ENCODE measurements around the gene RGL3.
"Not testable (repeated sequence)": the region's sequence is repeated elsewhere in the genome, so short reads cannot be mapped to it uniquely, and the experiment has no call there.

The RGL3 gene

DNA sequence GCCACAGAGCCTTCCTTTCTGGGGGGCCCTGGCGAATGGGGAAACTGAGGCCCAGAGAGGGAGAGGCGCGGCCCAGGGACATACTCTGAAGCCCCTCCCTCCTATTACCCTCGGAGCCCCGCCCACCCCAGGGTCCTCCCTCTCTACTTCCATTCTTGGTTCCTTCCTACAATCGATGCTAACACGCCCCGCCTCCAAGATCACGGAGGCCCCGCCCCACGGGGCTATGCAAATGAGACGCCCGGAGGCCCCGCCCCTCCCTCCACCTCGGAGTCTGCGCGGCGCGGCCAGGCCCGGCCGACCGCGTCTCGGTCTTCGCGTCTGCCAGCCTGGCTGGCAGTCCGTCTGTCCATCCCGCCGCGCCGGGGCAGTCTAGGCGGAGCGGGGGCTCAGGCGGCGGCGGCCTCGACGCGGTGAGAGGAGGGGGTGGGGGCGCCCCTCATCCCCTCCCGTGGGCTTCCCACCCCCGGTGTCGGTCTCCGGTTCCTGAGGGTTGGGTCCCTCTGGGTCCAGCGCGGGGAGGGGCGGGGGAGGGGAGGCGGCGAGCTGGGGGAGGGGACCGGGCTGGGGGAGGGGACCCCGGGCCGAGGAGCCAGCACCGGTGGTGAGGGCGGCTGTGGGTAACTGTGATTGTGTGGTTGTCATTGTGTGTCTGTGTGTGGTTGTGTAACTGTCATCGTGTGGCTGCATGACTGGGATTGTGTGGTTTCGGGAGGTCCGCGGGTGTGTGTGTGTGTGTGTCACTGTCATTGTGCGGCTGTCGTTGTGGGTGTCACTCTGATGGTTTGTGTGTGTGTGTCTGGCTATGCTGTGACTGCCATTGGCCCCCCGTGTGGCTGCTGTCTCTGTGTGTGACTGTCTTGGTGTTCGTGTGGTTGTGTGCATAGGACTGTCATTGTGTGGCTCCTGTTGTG, 63.7 kb downstream of the RGL3 start, which contains the start of gene PLPPR2:
TSS of gene PLPPR2 (plus strand) at position 273 of the 914 bp plus-strand sequence. CDS start 2,242 bp downstream, outside the sequence.
- H3K27me3 Mint-ChIP-seq (ENCODE audit: low read depth, poor library complexity), result peaks cover 49% of the 10 kb centered on the region
- peak within 1 kb of the TSS; percentile 81 for H3K4me3 Mint-ChIP-seq
- H3K36me3 Mint-ChIP-seq (ENCODE audit: low read depth), result no peaks in the 10 kb centered on the region
- peak within 1 kb of the TSS; percentile 19 for H3K27ac Mint-ChIP-seq
- peak; percentile 95 for DNase-seq
- H3K9me3 Mint-ChIP-seq, result no peaks in the 10 kb centered on the region
- H3K4me1 Mint-ChIP-seq, result peaks cover 40% of the 10 kb centered on the region
- TF ChIP-seq CTCF (IDR thresholded peaks at IDR 0.05), result no peak

DNA sequence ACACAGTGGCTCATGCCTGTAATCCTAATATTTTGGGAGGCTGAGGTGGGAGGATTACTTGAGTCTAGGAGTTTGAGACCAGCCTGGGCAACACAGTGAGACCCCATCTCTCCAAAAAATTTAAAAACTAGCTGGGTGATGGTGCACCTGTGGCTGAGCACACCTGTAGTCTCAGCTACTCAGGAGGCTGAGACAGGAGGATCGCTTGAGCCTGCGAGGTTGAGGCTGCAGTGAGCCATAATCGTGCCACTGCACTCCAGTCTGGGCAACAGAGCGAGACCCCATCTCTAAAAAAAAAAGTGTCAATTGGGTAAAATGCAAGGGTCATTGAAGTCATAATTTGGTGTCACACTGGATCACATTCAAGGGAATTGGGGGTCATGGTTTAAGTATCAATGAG, 65.0 kb downstream of the RGL3 start:
- not testable (repeated sequence) for DNase-seq; H3K9me3 Mint-ChIP-seq; H3K36me3 Mint-ChIP-seq (ENCODE audit: low read depth); H3K4me3 Mint-ChIP-seq; H3K27ac Mint-ChIP-seq
- Mint-ChIP-seq H3K27me3 (ENCODE audit: low read depth, poor library complexity) (peaks cover 39% of the 10 kb centered on the region), H3K4me1 (peaks cover 39% of the 10 kb centered on the region)

DNA sequence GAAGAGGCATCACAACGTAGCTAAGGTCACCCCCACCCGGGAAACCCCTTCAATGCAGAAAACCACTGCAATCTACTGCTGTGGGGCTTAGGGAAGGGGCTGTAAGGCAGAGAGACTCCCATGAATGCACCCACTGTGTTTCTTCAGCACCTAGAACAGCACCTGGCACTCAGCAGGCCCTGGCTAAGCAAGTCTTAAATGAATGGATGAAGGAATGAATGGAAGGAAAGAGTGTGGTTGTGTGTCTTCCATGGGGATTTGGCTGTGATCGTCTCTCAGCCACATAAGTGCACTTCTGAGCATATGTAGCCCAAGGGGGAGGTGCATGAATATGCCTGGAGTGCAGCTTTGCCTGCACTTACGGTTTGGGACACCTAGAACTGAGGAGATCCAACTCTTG, 69.9 kb downstream of the RGL3 start:
- no peak overlapping the region for H3K4me3 Mint-ChIP-seq

GRCh38 chr19:11347546-11348039, 71.5 kb downstream of the RGL3 start:
- DNase-seq, result no peak
- H3K27me3 Mint-ChIP-seq (ENCODE audit: low read depth, poor library complexity), result peaks cover 10% of the 10 kb centered on the region
- no peak overlapping the region for H3K27ac Mint-ChIP-seq
- H3K4me3 Mint-ChIP-seq, result peak overlapping the region; percentile 97
- H3K36me3 Mint-ChIP-seq (ENCODE audit: low read depth), result peaks cover 7% of the 10 kb centered on the region
- H3K9me3 Mint-ChIP-seq, result peaks cover 9% of the 10 kb centered on the region
- H3K4me1 Mint-ChIP-seq, result peaks cover 42% of the 10 kb centered on the region
- TF ChIP-seq CTCF (IDR thresholded peaks at IDR 0.05), result no peak

More for the DNA sequence above, 69.9 kb downstream of the RGL3 start:
- Mint-ChIP-seq H3K4me1 (peaks cover 50% of the 10 kb centered on the region), H3K27me3 (ENCODE audit: low read depth, poor library complexity) (peaks cover 13% of the 10 kb centered on the region), H3K9me3 (peaks cover 9% of the 10 kb centered on the region), H3K27ac (no peak overlapping the region), H3K36me3 (ENCODE audit: low read depth) (peaks cover 7% of the 10 kb centered on the region)
- no peak for TF ChIP-seq CTCF (IDR thresholded peaks at IDR 0.05)
- no peak for DNase-seq

GRCh38 chr19:11346104-11346940, 72.8 kb downstream of the RGL3 start, which contains the start of the genes CCDC159 and TMEM205:
Gene CCDC159 (plus strand): TSS chr19:11346519. CDS start chr19:11346607, 88 bp downstream.
Gene TMEM205 (minus strand): TSS chr19:11346268. CDS start chr19:11345619, 649 bp downstream.
- Mint-ChIP-seq H3K27me3 (ENCODE audit: low read depth, poor library complexity) (peaks cover 4% of the 10 kb centered on the region), H3K36me3 (ENCODE audit: low read depth) (peaks cover 19% of the 10 kb centered on the region), H3K9me3 (peaks cover 9% of the 10 kb centered on the region), H3K4me3 (peak within 1 kb of the TSS; percentile 97), H3K4me1 (peaks cover 35% of the 10 kb centered on the region), H3K27ac (peak within 1 kb of the TSS; percentile 86)
- peak; percentile 97 for DNase-seq
- no peak for TF ChIP-seq CTCF (IDR thresholded peaks at IDR 0.05)
